ENCODE results near the gene NUDT11. TPM values are rescaled to one million over a fixed set of nuclear protein-coding genes. Genes with fewer than 3 reads are reported as not detected.

NUDT11 gene
- total RNA-seq, 1 experiment from 2014 or later: 9.6 TPM

Other genes starting within 250 kb of the NUDT11 start
- gene NUDT10, start 163.8 kb downstream of the NUDT11 start, total RNA-seq (2014; rRNA removed; shearing (Covaris generic)): 1.9 and 2.0 TPM in 2 replicates
- gene CENPVL3, start 122.3 kb upstream of the NUDT11 start, total RNA-seq (2014; rRNA removed; shearing (Covaris generic)): 0.16 and 0.19 TPM in 2 replicates
- 0.32 TPM in 1 of 2 replicates, not detected in the other for gene CENPVL2, start 186.2 kb upstream of the NUDT11 start, total RNA-seq (2014; rRNA removed; shearing (Covaris generic))
- gene CENPVL1, start 213.9 kb upstream of the NUDT11 start, total RNA-seq (2014; rRNA removed; shearing (Covaris generic)): 0.32 TPM in 1 of 2 replicates, not detected in the other
- gene GSPT2, start 246.8 kb upstream of the NUDT11 start, total RNA-seq (2014; rRNA removed; shearing (Covaris generic)): 9.4 and 9.5 TPM in 2 replicates

All from SK-MEL-5 (cell line).